GM12878 (cell line): ENCODE data around the gene ACSL1. TPM values are rescaled to one million over a fixed set of nuclear protein-coding genes. Genes with fewer than 3 reads are reported as not detected.

ENCODE experiments used
- ATAC-seq: fragments of 200-7000 bp; cut with Tn5 transposase; 3 replicates; pipeline ENCODE4 v1.9.1; 2020; ENCODE audit warnings: mild to moderate bottlenecking, moderate library complexity
- BruUV-seq: library from RNA; stranded (reverse); fragments of 400-500 nt; replicated peaks from 2 replicates; lab custom pipeline; 2021; lab: Mats Ljungman, UMichigan
- CTCF ChIA-PET: fragments of 300-600 bp; sonication (Branson Sonifier 250); formaldehyde crosslinking; extraction: SDS; loops from one replicate; lab custom pipeline; 2021; ENCODE audit warnings: inconsistent platforms; lab: Yijun Ruan, JAX
- POLR2A ChIA-PET: fragments of 350-600 bp; formaldehyde crosslinking; extraction: SDS; loops from one replicate; lab custom pipeline; 2021; ENCODE audit warnings: inconsistent platforms; lab: Charles Lee
- RAD21 ChIA-PET: fragments of 300-600 bp; sonication (Branson Sonifier 250); formaldehyde crosslinking; loops from one replicate; lab custom pipeline; 2023; ENCODE audit warnings: antibody characterized with exemption; ENCODE audit not compliant: unreplicated experiment; lab: Charles Lee
- SMC1A ChIA-PET: fragments of 300-600 bp; sonication (Branson Sonifier 250); formaldehyde crosslinking; loops from one replicate; lab custom pipeline; 2023; ENCODE audit not compliant: unreplicated experiment, uncharacterized antibody; lab: Charles Lee
- DNase-seq: peaks from one replicate; pipeline ENCODE4 v3.0.0-alpha.2; 2011; ENCODE audit warnings: low read depth, low spot score
- FAIRE-seq: peaks from 3 replicates; lab custom pipeline; 2011; peaks lifted over from hg19 to GRCh38; lab: Jason Lieb, UNC
- H2AFZ ChIP-seq: 2 replicates; pipeline ENCODE4 v1.6.0; 2011; ENCODE audit warnings: low read depth, low read length, control low read depth; ENCODE audit not compliant: control insufficient read depth
- H3K27ac ChIP-seq: 2 replicates; pipeline ENCODE4 v1.5.1; 2011; ENCODE audit warnings: control low read depth; ENCODE audit not compliant: control insufficient read depth, insufficient read depth
- H3K27me3 ChIP-seq, 2 experiments: replicated peaks in 1 of 2; 2 replicates each; pipeline versions ENCODE4 v1.6.0 to v1.6.1; 2011; ENCODE audit warnings: low read length in 1 of 2; ENCODE audit not compliant: control insufficient read depth in 2 of 2, insufficient read depth in 2 of 2
- H3K36me3 ChIP-seq, 2 experiments: 2 replicates each; pipeline ENCODE4 v1.5.1; 2011; ENCODE audit warnings: low read length in 1 of 2; ENCODE audit not compliant: control insufficient read depth in 2 of 2, insufficient read depth in 2 of 2
- H3K4me1 ChIP-seq: 2 replicates; pipeline ENCODE4 v1.6.1; 2011; ENCODE audit warnings: mild to moderate bottlenecking, low read length, moderate library complexity, mixed read lengths; ENCODE audit not compliant: control insufficient read depth, insufficient read depth
- H3K4me2 ChIP-seq: 2 replicates; pipeline ENCODE4 v1.6.0; 2011; ENCODE audit warnings: control low read depth; ENCODE audit not compliant: control insufficient read depth, insufficient read depth
- H3K4me3 ChIP-seq: fragments of 200-600 bp; sonication (generic); 2 replicates; pipeline ENCODE4 v1.5.1; 2016
- H3K79me2 ChIP-seq: 2 replicates; pipeline ENCODE4 v1.6.0; 2011; ENCODE audit warnings: low read length; ENCODE audit not compliant: control insufficient read depth, insufficient read depth
- H3K9ac ChIP-seq: 2 replicates; pipeline ENCODE4 v1.8.0; 2011; ENCODE audit warnings: low read length, control low read depth, mixed read lengths; ENCODE audit not compliant: control insufficient read depth, insufficient read depth
- H3K9me3 ChIP-seq: replicated peaks from 3 replicates; pipeline ENCODE4 v1.5.1; 2011; ENCODE audit warnings: mild to moderate bottlenecking, low read length; ENCODE audit not compliant: control insufficient read depth, insufficient read depth
- H4K20me1 ChIP-seq: 2 replicates; pipeline ENCODE4 v1.6.0; 2011; ENCODE audit not compliant: control insufficient read depth, insufficient read depth
- BHLHE40 ChIP-seq, 2 experiments: fragments of 450-650 bp in 1 of 2; IDR thresholded peaks; 2 replicates each; pipeline ENCODE4 v1.6.1; 2011 to 2017; ENCODE audit warnings: low read depth in 2 of 2, borderline replicate concordance in 1 of 2, improper control_type of control experiment in 1 of 2, low read length in 1 of 2, mild to moderate bottlenecking in 1 of 2
- CREB1 ChIP-seq: IDR thresholded peaks from 2 replicates; pipeline ENCODE4 v1.6.1; 2012; ENCODE audit warnings: low read depth, mild to moderate bottlenecking, inconsistent platforms
- CREM ChIP-seq: IDR thresholded peaks from 2 replicates; pipeline ENCODE4 v1.6.1; 2014; ENCODE audit warnings: antibody characterized with exemption, low read depth
- FOS ChIP-seq: IDR thresholded peaks from 3 replicates; pipeline ENCODE4 v1.6.1; 2011; ENCODE audit warnings: borderline replicate concordance; ENCODE audit not compliant: insufficient read length; ENCODE audit errors: extremely low read depth
- KDM1A ChIP-seq: fragments of 200-600 bp; sonication (generic); IDR thresholded peaks from 2 replicates; pipeline ENCODE4 v1.6.1; 2016; ENCODE audit warnings: borderline replicate concordance
- MYC ChIP-seq: IDR thresholded peaks from 2 replicates; pipeline ENCODE4 v1.6.1; 2011; ENCODE audit warnings: mild to moderate bottlenecking, low read length, moderate library complexity, inconsistent platforms; ENCODE audit not compliant: insufficient read depth, insufficient replicate concordance, insufficient read length, severe bottlenecking
- NFIC ChIP-seq: IDR thresholded peaks from 2 replicates; pipeline ENCODE4 v1.6.1; 2012; ENCODE audit warnings: low read depth, mild to moderate bottlenecking, inconsistent platforms, low read length, moderate library complexity
- NFYB ChIP-seq: IDR thresholded peaks from 2 replicates; pipeline ENCODE4 v1.6.1; 2011; ENCODE audit warnings: low read depth, mild to moderate bottlenecking, low read length, improper control_type of control experiment, moderate library complexity; ENCODE audit not compliant: insufficient read depth
- NKRF ChIP-seq: fragments of 450-650 bp; conservative IDR thresholded peaks from 2 replicates; pipeline ENCODE4 v1.6.1; 2017; ENCODE audit warnings: mild to moderate bottlenecking, moderate library complexity
- POLR2AphosphoS5 ChIP-seq: IDR thresholded peaks from 2 replicates; pipeline ENCODE4 v1.6.1; 2011; ENCODE audit warnings: mild to moderate bottlenecking, low read length, inconsistent platforms
- RELB ChIP-seq: fragments of 450-650 bp; IDR thresholded peaks from 2 replicates; pipeline ENCODE4 v1.6.1; 2017; ENCODE audit warnings: low read depth, mild to moderate bottlenecking, moderate library complexity
- REST ChIP-seq: IDR thresholded peaks from 2 replicates; pipeline ENCODE4 v1.6.1; 2012; ENCODE audit warnings: mild to moderate bottlenecking, low read depth, low read length
- RFX5 ChIP-seq: IDR thresholded peaks from 2 replicates; pipeline ENCODE4 v1.6.1; 2011; ENCODE audit warnings: low read depth, low read length, improper control_type of control experiment
- ZNF274 ChIP-seq: IDR thresholded peaks from one replicate; pipeline ENCODE4 v1.8.0; 2011; ENCODE audit not compliant: insufficient read length, insufficient read depth
- WGBS: methylation state at CpG from one replicate; pipeline ENCODE4 v1.1.6; 2016; ENCODE audit warnings: low lambda C conversion rate; ENCODE audit not compliant: insufficient replicate concordance, insufficient coverage; ENCODE audit errors: missing lambda C conversion rate; 5-methylcytosine and 5-hydroxymethylcytosine counted together
- in situ Hi-C: fragments of 300-500 bp; cut with MboI; formaldehyde crosslinking; loops from 9 replicates; pipeline ENCODE4 v1.14.3; 2018; ENCODE audit warnings: mixed read lengths
- intact Hi-C: fragments of 100-400 bp; cut with micrococcal nuclease; formaldehyde crosslinking; loops from one replicate; pipeline ENCODE4 v1.14.2; 2022; ENCODE audit not compliant: unreplicated experiment
- polyA plus RNA-seq, 11 experiments: library from polyadenylated mRNA; depleted of rRNA in 4 of 11; unstranded in 6 of 11; stranded (reverse) in 5 of 11; fragments of >200 nt; fragmentation: Nextera tagmentation in 4 of 11; fragmentation: Illumina TruSeq in 1 of 11; extraction: Ambion mirVana in 4 of 11; extraction: Trizol in 1 of 11; gene quantifications; 1 replicate in 1 of 11; 2 replicates in 10 of 11; pipeline versions ENCODE4 v1.2.1 to v1.2.3, GENCODE V29; 2011 to 2016; ENCODE audit warnings: inconsistent platforms in 2 of 11, missing spikeins in 2 of 11, low read depth in 1 of 11
- total RNA-seq, 4 experiments: library from RNA; depleted of rRNA in 3 of 4; stranded (reverse); fragments of >200 nt in 3 of 4; fragmentation: Illumina TruSeq in 1 of 4; extraction: Trizol in 1 of 4; gene quantifications; 2 replicates each; pipeline versions ENCODE4 v1.2.1 to v1.2.3, GENCODE V29; 2013 to 2021

ACSL1 gene
- total and polyA plus RNA-seq, 10 of the 15 experiments (the other 5 are each of a cell fraction or from before 2014, with no cell fraction given) = 30.7 to 68.1 (median 58.7) TPM

- no peak for TF ChIP-seq POLR2AphosphoS5
- TF ChIP-seq FOS = no peak
- no peak for TF ChIP-seq RELB
- no peak for TF ChIP-seq NFIC
- TF ChIP-seq REST = no peak
- no peak for TF ChIP-seq ZNF274
- TF ChIP-seq, all 136 proteins: peak for 0
Measured at GRCh38 chr4:184706453-184706852, 119.3 kb downstream of the ACSL1 start (continued).

- CTCF ChIA-PET = no interaction called here
- no peak overlapping the region for H3K9ac ChIP-seq
- RAD21 ChIA-PET = no interaction called here
- intact Hi-C loops = no loop called here
- H3K36me3 ChIP-seq = peaks cover 10 to 21% of the 10 kb centered on the region in 2 experiments
- H3K79me2 ChIP-seq = no peaks in the 10 kb centered on the region
- H4K20me1 ChIP-seq = no peaks in the 10 kb centered on the region
- SMC1A ChIA-PET = interaction anchor here (1.0 kb wide), 1 partner anchor 9 kb away, joined by 6 read pairs; no protein-coding TSS in a partner anchor
- H3K27me3 ChIP-seq = no peaks in the 10 kb centered on the region
- in situ Hi-C loops = no loop called here
- H3K4me1 ChIP-seq = no peaks in the 10 kb centered on the region
- no TSS peak for BruUV-seq
- no peak overlapping the region for H3K4me2 ChIP-seq
- no peak overlapping the region for H3K4me3 ChIP-seq
- no peak for FAIRE-seq
- POLR2A ChIA-PET = no interaction called here
- 68% methylated on average over 5 of the region's 5 CpGs for WGBS
- no peak for ATAC-seq
- DNase-seq = no peak
- H2AFZ ChIP-seq = no peak overlapping the region
- H3K27ac ChIP-seq = no peak overlapping the region
- H3K9me3 ChIP-seq = no peaks in the 10 kb centered on the region; the same call in none of the 3 replicates
- TF ChIP-seq NKRF (no peak), RFX5 (no peak), KDM1A (no peak), MYC (no peak), CREB1 (no peak), NFYB (no peak), BHLHE40 (IDR thresholded peaks at IDR 0.05; ENCODE audit: borderline replicate concordance in 1 of 2, low read depth in 2 of 2, low read length in 1 of 2) (no peak), CREM (no peak)
Measured at GRCh38 chr4:184705692-184706091, 120.1 kb downstream of the ACSL1 start.
